SK-N-SH treated with all-trans-retinoic acid at 6 μM for 48 hours (cell line): ENCODE data around the gene PCSK5.

Source experiments
- ATAC-seq: fragments of 200-7000 bp; cut with Tn5 transposase; 3 replicates; pipeline ENCODE4 v1.9.1; 2020; ENCODE audit warnings: mild to moderate bottlenecking, moderate library complexity
- ARNTL ChIP-seq: fragments of 450-650 bp; formaldehyde crosslinking; IDR thresholded peaks from 2 replicates; pipeline ENCODE4 v1.5.0; 2020; ENCODE audit warnings: low read depth, mild to moderate bottlenecking, moderate library complexity, borderline replicate concordance
- BACH2 ChIP-seq: fragments of 250-450 bp; sonication (Bioruptor Pico); IDR thresholded peaks from 2 replicates; pipeline ENCODE4 v1.9.0; 2021; ENCODE audit warnings: mild to moderate bottlenecking, borderline replicate concordance
- CREB5 ChIP-seq: fragments of 250-450 bp; sonication (Bioruptor Pico); IDR thresholded peaks from 2 replicates; pipeline ENCODE4 v1.5.1; 2020; ENCODE audit warnings: low read depth, mild to moderate bottlenecking, moderate library complexity
- CSRNP3 ChIP-seq: fragments of 250-450 bp; sonication (Bioruptor Pico); IDR thresholded peaks from 2 replicates; pipeline ENCODE4 v1.5.1; 2021; ENCODE audit warnings: mild to moderate bottlenecking, moderate library complexity
- ESRRG ChIP-seq: fragments of 250-450 bp; sonication (Bioruptor Pico); IDR thresholded peaks from 2 replicates; pipeline ENCODE4 v1.6.1; 2021; ENCODE audit warnings: mild to moderate bottlenecking
- GLIS3 ChIP-seq: fragments of 250-450 bp; sonication (Bioruptor Pico); IDR thresholded peaks from 2 replicates; pipeline ENCODE4 v1.5.0; 2020; ENCODE audit warnings: mild to moderate bottlenecking, moderate library complexity
- ISL1 ChIP-seq: fragments of 250-450 bp; sonication (Bioruptor Pico); IDR thresholded peaks from 2 replicates; pipeline ENCODE4 v2.1.2; 2022; ENCODE audit warnings: mild to moderate bottlenecking, moderate library complexity
- OSR1 ChIP-seq: fragments of 250-450 bp; sonication (Bioruptor Pico); IDR thresholded peaks from 2 replicates; pipeline ENCODE4 v1.8.0; 2022; ENCODE audit warnings: moderate library complexity, mild to moderate bottlenecking, inconsistent platforms
- PATZ1 ChIP-seq: fragments of 250-450 bp; sonication (Bioruptor Pico); IDR thresholded peaks from 2 replicates; pipeline ENCODE4 v1.8.0; 2020; ENCODE audit warnings: mild to moderate bottlenecking, moderate library complexity, borderline replicate concordance
- POU6F1 ChIP-seq: fragments of 250-450 bp; sonication (Bioruptor Pico); IDR thresholded peaks from 2 replicates; pipeline ENCODE4 v1.8.0; 2021; ENCODE audit warnings: low read depth, mild to moderate bottlenecking, moderate library complexity, borderline replicate concordance
- PPARA ChIP-seq: fragments of 250-450 bp; sonication (Bioruptor Pico); IDR thresholded peaks from 2 replicates; pipeline ENCODE4 v1.5.0; 2020; ENCODE audit warnings: mild to moderate bottlenecking, borderline replicate concordance
- RARB ChIP-seq: fragments of 250-450 bp; sonication (Bioruptor Pico); IDR thresholded peaks from 2 replicates; pipeline ENCODE4 v1.8.0; 2021; ENCODE audit warnings: mild to moderate bottlenecking, moderate library complexity
- SNAI2 ChIP-seq: fragments of 250-450 bp; sonication (Bioruptor Pico); IDR thresholded peaks from 2 replicates; pipeline ENCODE4 v1.5.0; 2020; ENCODE audit warnings: mild to moderate bottlenecking, moderate library complexity
- TCF4 ChIP-seq: fragments of 250-450 bp; sonication (Bioruptor Pico); IDR thresholded peaks from 2 replicates; pipeline ENCODE4 v1.8.0; 2021; ENCODE audit warnings: mild to moderate bottlenecking, moderate library complexity, borderline replicate concordance
- TOX ChIP-seq: fragments of 250-450 bp; sonication (Bioruptor Pico); IDR thresholded peaks from 2 replicates; pipeline ENCODE4 v1.8.0; 2021; ENCODE audit warnings: mild to moderate bottlenecking, moderate library complexity, borderline replicate concordance
- TSHZ2 ChIP-seq: fragments of 250-450 bp; sonication (Bioruptor Pico); IDR thresholded peaks from 2 replicates; pipeline ENCODE4 v1.5.0; 2020; ENCODE audit warnings: mild to moderate bottlenecking, moderate library complexity
- ZC3H10 ChIP-seq: fragments of 250-450 bp; sonication (Bioruptor Pico); IDR thresholded peaks from 2 replicates; pipeline ENCODE4 v1.5.1; 2021; ENCODE audit warnings: mild to moderate bottlenecking, moderate library complexity
- ZFP3 ChIP-seq: fragments of 250-450 bp; sonication (Bioruptor Pico); IDR thresholded peaks from 2 replicates; pipeline ENCODE4 v1.5.0; 2020; ENCODE audit warnings: mild to moderate bottlenecking, moderate library complexity
- ZNF565 ChIP-seq: fragments of 450-650 bp; formaldehyde crosslinking; conservative IDR thresholded peaks from 2 replicates; pipeline ENCODE4 v1.5.0; 2020; ENCODE audit warnings: low read depth, mild to moderate bottlenecking, moderate library complexity
- ZNF8 ChIP-seq: fragments of 450-650 bp; formaldehyde crosslinking; IDR thresholded peaks from 2 replicates; pipeline ENCODE4 v1.5.0; 2020; ENCODE audit warnings: mild to moderate bottlenecking, moderate library complexity

PCSK5 gene

GRCh38 chr9:75910731-75911130 lies 20.3 kb downstream of the PCSK5 start:
- no peak for TF ChIP-seq ZNF8 (CRISPR knock-in tag)
- no peak for TF ChIP-seq TOX (CRISPR knock-in tag)
- TF ChIP-seq RARB (CRISPR knock-in tag) = no peak
- no peak for TF ChIP-seq POU6F1 (CRISPR knock-in tag)
- no peak for TF ChIP-seq GLIS3 (CRISPR knock-in tag)
- TF ChIP-seq ARNTL (CRISPR knock-in tag) = no peak
- no peak for ATAC-seq

GRCh38 chr9:75911390-75911789 lies 20.9 kb downstream of the PCSK5 start:
- TF ChIP-seq TCF4 (CRISPR knock-in tag) = no peak
- no peak for ATAC-seq

- no peak for TF ChIP-seq ZNF565 (CRISPR knock-in tag)
- no peak for TF ChIP-seq TCF4 (CRISPR knock-in tag)
- TF ChIP-seq SNAI2 (CRISPR knock-in tag) = no peak
- no peak for TF ChIP-seq BACH2
- TF ChIP-seq ESRRG (CRISPR knock-in tag) = no peak
- TF ChIP-seq PPARA (CRISPR knock-in tag) = no peak
- no peak for TF ChIP-seq ZFP3 (CRISPR knock-in tag)
- no peak for TF ChIP-seq OSR1 (CRISPR knock-in tag)
- no peak for TF ChIP-seq RARB (CRISPR knock-in tag)
- ATAC-seq = no peak
These were observed 22.5 kb downstream of the PCSK5 start for GRCh38 chr9:75912951-75913350.

- TF ChIP-seq BACH2 (no peak), PPARA (CRISPR knock-in tag) (no peak), GLIS3 (CRISPR knock-in tag) (no peak), ISL1 (CRISPR knock-in tag) (no peak), CREB5 (CRISPR knock-in tag) (no peak), POU6F1 (CRISPR knock-in tag) (no peak), PATZ1 (no peak), ZC3H10 (CRISPR knock-in tag) (no peak), ZNF565 (CRISPR knock-in tag) (no peak), ESRRG (CRISPR knock-in tag) (no peak), SNAI2 (CRISPR knock-in tag) (no peak), ZFP3 (CRISPR knock-in tag) (no peak), OSR1 (CRISPR knock-in tag) (no peak), TSHZ2 (CRISPR knock-in tag) (no peak), RARB (CRISPR knock-in tag) (no peak), CSRNP3 (CRISPR knock-in tag) (no peak)
- no peak for ATAC-seq
These were observed 23.5 kb downstream of the PCSK5 start for GRCh38 chr9:75914002-75914401.
